Measurements from ENCODE around the gene VAMP7.
A peak's percentile ranks its signal among the peaks of the same experiment; 100 is the strongest.
"Not testable (repeated sequence)": the region's sequence is repeated elsewhere in the genome, so short reads cannot be mapped to it uniquely, and the experiment has no call there.

Gene VAMP7, protein sequence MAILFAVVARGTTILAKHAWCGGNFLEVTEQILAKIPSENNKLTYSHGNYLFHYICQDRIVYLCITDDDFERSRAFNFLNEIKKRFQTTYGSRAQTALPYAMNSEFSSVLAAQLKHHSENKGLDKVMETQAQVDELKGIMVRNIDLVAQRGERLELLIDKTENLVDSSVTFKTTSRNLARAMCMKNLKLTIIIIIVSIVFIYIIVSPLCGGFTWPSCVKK

DNA sequence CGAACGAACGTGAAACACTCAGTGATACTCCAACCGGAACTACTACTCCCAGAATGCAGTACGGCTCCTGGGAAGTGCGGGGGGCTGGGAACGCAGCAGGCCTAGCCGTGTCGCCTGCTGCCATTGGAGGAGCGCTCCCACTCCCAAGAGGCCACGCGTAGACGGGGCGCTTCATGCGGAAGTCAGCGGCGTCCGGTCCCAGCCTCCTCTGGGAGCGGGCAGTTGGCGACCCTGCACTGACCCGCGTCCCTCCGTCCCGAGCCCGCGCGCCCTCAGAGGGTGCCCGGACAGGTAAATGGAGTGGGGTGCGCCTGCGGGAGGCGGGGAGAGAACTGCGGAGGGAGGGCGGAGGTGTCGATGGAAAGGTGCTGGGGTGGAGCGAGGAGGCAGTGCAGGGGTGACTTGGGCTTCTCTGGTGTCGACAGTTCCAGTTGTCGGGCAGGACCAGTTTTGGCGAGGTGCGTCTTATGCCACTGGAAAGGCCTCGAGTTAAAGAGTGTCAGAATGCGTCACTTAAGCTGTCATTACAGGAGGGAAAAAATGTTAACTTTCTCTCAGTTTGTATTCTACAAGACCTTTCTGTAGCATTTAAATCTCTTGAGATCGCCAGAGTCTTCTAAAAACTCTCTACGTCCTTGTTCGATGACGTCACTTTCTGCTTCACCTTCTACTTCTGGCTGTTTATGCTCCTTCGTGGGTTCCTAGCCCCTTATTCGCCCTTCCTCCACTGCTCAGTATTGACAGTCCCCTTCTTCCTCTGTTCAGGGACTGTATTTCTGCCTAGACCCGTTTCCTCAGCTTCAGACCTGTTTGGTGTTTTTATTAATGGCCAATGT lies at the start of gene VAMP7:
VAMP7 (plus strand) TSS at position 188 of the 836 bp plus-strand sequence. CDS start 8,122 bp downstream, outside the sequence.
- peak within 1 kb of the TSS; percentile 88 for H3K4me3 ChIP-seq (ENCODE audit: low read length)
- peak; percentile 92 for DNase-seq (ENCODE audit: low read depth)
- no peaks in the 10 kb centered on the region for H3K9me3 ChIP-seq (ENCODE audit: control insufficient read depth, low read length)
- H3K9ac ChIP-seq (ENCODE audit: low read length) = peak within 1 kb of the TSS; percentile 88
- H3K36me3 ChIP-seq (ENCODE audit: control insufficient read depth, insufficient read depth, low read length, severe bottlenecking) = no peaks in the 10 kb centered on the region
- no peaks in the 10 kb centered on the region for H3K27me3 ChIP-seq (replicated peaks; ENCODE audit: control insufficient read depth, insufficient read depth, low read length)
- H3K4me1 ChIP-seq (ENCODE audit: control insufficient read depth, insufficient read depth, low read length) = peaks cover 6% of the 10 kb centered on the region

DNA sequence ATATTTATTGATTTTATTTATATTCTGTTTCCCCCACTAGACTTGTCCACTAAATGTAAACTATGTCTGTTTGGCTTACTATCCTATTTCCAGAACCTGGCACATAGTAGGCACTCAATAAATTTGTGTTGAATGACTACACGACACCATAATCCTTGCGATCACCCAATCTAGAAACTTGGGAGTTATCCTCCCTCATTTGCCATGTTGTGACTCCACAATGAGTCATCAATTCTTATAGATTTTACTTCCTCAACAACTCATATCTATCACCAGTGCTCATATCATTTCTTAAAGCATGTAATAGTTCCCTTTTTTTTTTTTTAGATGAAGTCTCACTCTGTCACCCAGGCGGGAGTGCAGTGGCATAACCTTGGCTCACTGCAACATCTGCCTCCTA lies 39.9 kb upstream of the VAMP7 start:
- H3K36me3 ChIP-seq (ENCODE audit: control insufficient read depth, insufficient read depth, low read length, severe bottlenecking) = no peaks in the 10 kb centered on the region
- no peak overlapping the region for H3K9ac ChIP-seq (ENCODE audit: low read length)
- DNase-seq (ENCODE audit: low read depth) = no peak
- H3K27me3 ChIP-seq (replicated peaks; ENCODE audit: control insufficient read depth, insufficient read depth, low read length) = no peaks in the 10 kb centered on the region
- H3K9me3 ChIP-seq (ENCODE audit: control insufficient read depth, low read length) = no peaks in the 10 kb centered on the region
- H3K4me3 ChIP-seq (ENCODE audit: low read length) = no peak overlapping the region
- peaks cover 3% of the 10 kb centered on the region for H3K4me1 ChIP-seq (ENCODE audit: control insufficient read depth, insufficient read depth, low read length)

DNA sequence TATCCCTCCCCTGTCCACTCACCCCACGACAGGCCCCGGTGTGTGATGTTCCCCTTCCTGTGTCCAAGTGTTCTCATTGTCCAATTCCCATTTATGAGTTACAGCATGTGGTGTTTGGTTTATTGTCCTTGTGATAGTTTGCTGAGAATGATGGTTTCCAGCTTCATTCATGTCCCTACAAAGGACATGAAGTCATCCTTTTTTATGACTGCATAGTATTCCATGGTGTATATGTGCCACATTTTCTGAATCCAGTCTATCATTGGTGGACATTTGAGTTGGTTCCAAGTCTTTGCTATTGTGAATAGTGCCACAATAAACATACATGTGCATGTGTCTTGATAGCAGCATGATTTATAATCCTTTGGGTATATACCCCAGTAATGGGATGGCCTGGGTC lies 29.4 kb upstream of the VAMP7 start:
- not testable (repeated sequence) for H3K27me3 ChIP-seq (replicated peaks; ENCODE audit: control insufficient read depth, insufficient read depth, low read length); H3K36me3 ChIP-seq (ENCODE audit: control insufficient read depth, insufficient read depth, low read length, severe bottlenecking); H3K4me3 ChIP-seq (ENCODE audit: low read length); DNase-seq (ENCODE audit: low read depth); H3K9ac ChIP-seq (ENCODE audit: low read length); H3K9me3 ChIP-seq (ENCODE audit: control insufficient read depth, low read length); H3K4me1 ChIP-seq (ENCODE audit: control insufficient read depth, insufficient read depth, low read length)

DNA sequence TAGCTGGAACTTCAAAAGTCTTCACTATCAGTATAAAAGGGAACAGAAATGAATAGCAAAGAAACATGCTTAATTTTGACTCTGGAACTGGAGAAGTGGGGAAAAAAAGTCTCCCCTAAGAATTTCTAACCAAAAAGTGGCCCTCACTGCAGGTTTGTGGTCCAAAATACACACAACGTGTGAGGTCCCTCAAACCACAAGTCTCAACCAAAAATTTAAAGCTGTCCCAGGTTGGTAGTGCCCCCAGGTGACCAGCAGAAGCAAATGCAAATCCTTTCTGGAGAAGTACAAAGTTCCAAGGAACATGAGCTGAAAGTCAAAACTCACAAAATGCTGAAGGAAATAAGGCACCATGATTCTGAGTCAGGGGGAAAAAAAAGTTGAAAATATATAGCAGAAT lies 23.6 kb upstream of the VAMP7 start:
- Histone ChIP-seq H3K9ac (ENCODE audit: low read length) (no peak overlapping the region), H3K36me3 (ENCODE audit: control insufficient read depth, insufficient read depth, low read length, severe bottlenecking) (no peaks in the 10 kb centered on the region), H3K27me3 (replicated peaks; ENCODE audit: control insufficient read depth, insufficient read depth, low read length) (no peaks in the 10 kb centered on the region), H3K9me3 (ENCODE audit: control insufficient read depth, low read length) (no peaks in the 10 kb centered on the region), H3K4me3 (ENCODE audit: low read length) (no peak overlapping the region), H3K4me1 (ENCODE audit: control insufficient read depth, insufficient read depth, low read length) (no peaks in the 10 kb centered on the region)
- DNase-seq (ENCODE audit: low read depth) = peak; percentile 21

DNA sequence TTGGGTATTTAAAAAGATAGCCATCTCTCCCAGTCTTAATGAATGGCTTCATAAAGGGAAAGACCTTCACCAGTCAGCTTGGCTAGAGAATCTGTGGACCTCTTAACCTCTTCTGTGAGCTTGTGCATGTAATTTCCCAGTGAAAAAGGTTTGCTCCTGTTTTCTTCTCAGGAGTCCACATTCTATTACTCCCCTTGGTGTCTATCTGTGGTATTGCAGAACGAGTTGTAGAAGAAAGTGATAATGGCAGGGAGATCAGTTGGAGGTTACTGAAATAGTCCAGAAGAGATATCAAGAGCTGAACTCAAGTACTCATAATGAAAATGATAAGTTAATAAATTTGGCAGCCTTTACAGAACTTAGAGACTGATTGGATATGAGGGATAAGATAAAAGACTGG lies 16.5 kb upstream of the VAMP7 start:
- Histone ChIP-seq H3K27me3 (replicated peaks; ENCODE audit: control insufficient read depth, insufficient read depth, low read length) (no peaks in the 10 kb centered on the region), H3K36me3 (ENCODE audit: control insufficient read depth, insufficient read depth, low read length, severe bottlenecking) (no peaks in the 10 kb centered on the region), H3K4me1 (ENCODE audit: control insufficient read depth, insufficient read depth, low read length) (no peaks in the 10 kb centered on the region), H3K4me3 (ENCODE audit: low read length) (no peak overlapping the region), H3K9me3 (ENCODE audit: control insufficient read depth, low read length) (peaks cover 11% of the 10 kb centered on the region), H3K9ac (ENCODE audit: low read length) (no peak overlapping the region)
- DNase-seq (ENCODE audit: low read depth) = no peak

DNA sequence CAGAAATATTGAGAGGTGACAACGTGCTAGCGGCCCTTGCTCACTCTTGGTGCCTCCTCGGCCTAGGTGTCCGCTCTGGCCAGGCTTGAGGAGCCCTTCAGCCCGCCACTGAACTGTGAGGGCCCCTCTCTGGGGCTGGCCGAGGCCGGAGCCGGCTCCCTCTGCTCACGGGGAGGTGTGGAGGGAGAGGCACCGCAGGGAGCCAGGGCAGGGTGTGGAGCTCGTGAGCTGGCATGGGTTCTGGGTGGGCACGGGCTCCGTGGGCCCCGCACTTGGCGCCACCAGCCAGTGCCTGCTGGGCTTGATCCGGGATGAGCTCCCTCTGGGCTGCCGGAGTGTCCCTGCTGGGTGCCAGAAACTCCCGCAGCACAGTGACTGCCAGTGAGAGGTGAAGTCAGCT lies 16.0 kb upstream of the VAMP7 start:
- no peaks in the 10 kb centered on the region for H3K27me3 ChIP-seq (replicated peaks; ENCODE audit: control insufficient read depth, insufficient read depth, low read length)
- H3K36me3 ChIP-seq (ENCODE audit: control insufficient read depth, insufficient read depth, low read length, severe bottlenecking) = no peaks in the 10 kb centered on the region
- H3K4me1 ChIP-seq (ENCODE audit: control insufficient read depth, insufficient read depth, low read length) = no peaks in the 10 kb centered on the region
- H3K9me3 ChIP-seq (ENCODE audit: control insufficient read depth, low read length) = peaks cover 11% of the 10 kb centered on the region
- H3K9ac ChIP-seq (ENCODE audit: low read length) = no peak overlapping the region
- no peak for DNase-seq (ENCODE audit: low read depth)
- H3K4me3 ChIP-seq (ENCODE audit: low read length) = no peak overlapping the region

DNA sequence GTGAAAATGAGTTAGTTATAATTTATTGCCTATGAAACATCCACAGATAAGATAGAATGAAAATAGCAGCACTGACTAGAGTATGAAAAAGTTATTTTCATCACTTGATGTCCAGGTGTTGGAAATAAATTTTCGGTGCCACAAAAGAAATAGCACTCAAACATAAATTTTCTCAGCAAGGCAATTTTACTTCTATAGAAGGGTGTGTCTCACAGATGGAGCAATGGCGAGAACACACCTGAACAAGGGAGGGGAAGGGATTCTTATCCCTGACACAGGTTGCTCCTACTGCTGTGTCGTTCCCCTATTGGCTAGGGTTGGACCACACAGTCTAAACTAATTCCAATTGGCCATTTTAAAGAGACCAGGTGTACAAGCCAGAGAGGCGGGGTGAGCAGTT lies 13.3 kb upstream of the VAMP7 start:
- no peak overlapping the region for H3K9ac ChIP-seq (ENCODE audit: low read length)
- peaks cover 11% of the 10 kb centered on the region for H3K9me3 ChIP-seq (ENCODE audit: control insufficient read depth, low read length)
- H3K27me3 ChIP-seq (replicated peaks; ENCODE audit: control insufficient read depth, insufficient read depth, low read length) = no peaks in the 10 kb centered on the region
- no peaks in the 10 kb centered on the region for H3K36me3 ChIP-seq (ENCODE audit: control insufficient read depth, insufficient read depth, low read length, severe bottlenecking)
- H3K4me1 ChIP-seq (ENCODE audit: control insufficient read depth, insufficient read depth, low read length) = no peaks in the 10 kb centered on the region
- no peak overlapping the region for H3K4me3 ChIP-seq (ENCODE audit: low read length)
- DNase-seq (ENCODE audit: low read depth) = no peak

DNA sequence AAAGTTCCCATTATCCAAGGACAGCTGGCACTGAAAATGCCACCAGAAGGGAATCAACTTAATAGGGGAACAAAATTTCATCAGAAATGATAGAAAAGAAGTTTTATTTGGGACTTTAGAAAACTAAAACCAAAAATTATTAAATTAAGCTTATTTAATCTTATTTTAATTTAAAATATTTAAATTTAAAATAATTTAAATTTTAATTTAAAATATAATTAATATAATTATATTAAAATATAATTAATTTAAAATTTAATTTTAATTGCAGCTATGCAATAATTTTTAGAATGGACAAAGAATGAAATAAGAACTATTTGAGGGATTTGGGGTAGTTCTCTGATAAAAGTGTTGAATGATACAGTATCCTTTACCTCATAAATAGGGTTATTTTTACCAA lies 10.2 kb upstream of the VAMP7 start:
- Histone ChIP-seq H3K9ac (ENCODE audit: low read length) (no peak overlapping the region), H3K36me3 (ENCODE audit: control insufficient read depth, insufficient read depth, low read length, severe bottlenecking) (no peaks in the 10 kb centered on the region), H3K4me1 (ENCODE audit: control insufficient read depth, insufficient read depth, low read length) (no peaks in the 10 kb centered on the region), H3K4me3 (ENCODE audit: low read length) (no peak overlapping the region), H3K9me3 (ENCODE audit: control insufficient read depth, low read length) (peaks cover 11% of the 10 kb centered on the region), H3K27me3 (replicated peaks; ENCODE audit: control insufficient read depth, insufficient read depth, low read length) (no peaks in the 10 kb centered on the region)
- no peak for DNase-seq (ENCODE audit: low read depth)

DNA sequence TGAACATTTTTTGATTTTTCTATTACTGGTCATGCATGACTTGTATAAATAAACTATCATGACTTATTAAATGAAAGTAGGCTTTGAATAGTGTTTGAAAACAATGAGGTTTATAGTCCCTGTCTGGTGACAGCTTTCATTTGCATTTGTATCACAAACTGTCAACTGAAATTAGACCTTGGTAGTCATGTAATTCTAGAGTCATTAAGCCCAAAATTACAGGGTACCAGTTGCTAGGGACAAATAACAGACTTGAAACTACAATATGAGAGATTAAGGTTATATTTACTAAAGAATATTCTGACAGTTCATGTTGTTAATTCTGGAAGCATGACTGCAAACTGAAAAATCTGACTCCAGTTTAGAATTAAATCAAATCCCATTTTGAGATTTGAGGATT lies 9.2 kb upstream of the VAMP7 start:
- no peak for DNase-seq (ENCODE audit: low read depth)
- Histone ChIP-seq H3K4me1 (ENCODE audit: control insufficient read depth, insufficient read depth, low read length) (no peaks in the 10 kb centered on the region), H3K27me3 (replicated peaks; ENCODE audit: control insufficient read depth, insufficient read depth, low read length) (no peaks in the 10 kb centered on the region), H3K9ac (ENCODE audit: low read length) (no peak overlapping the region), H3K4me3 (ENCODE audit: low read length) (no peak overlapping the region), H3K9me3 (ENCODE audit: control insufficient read depth, low read length) (peaks cover 10% of the 10 kb centered on the region), H3K36me3 (ENCODE audit: control insufficient read depth, insufficient read depth, low read length, severe bottlenecking) (no peaks in the 10 kb centered on the region)

DNA sequence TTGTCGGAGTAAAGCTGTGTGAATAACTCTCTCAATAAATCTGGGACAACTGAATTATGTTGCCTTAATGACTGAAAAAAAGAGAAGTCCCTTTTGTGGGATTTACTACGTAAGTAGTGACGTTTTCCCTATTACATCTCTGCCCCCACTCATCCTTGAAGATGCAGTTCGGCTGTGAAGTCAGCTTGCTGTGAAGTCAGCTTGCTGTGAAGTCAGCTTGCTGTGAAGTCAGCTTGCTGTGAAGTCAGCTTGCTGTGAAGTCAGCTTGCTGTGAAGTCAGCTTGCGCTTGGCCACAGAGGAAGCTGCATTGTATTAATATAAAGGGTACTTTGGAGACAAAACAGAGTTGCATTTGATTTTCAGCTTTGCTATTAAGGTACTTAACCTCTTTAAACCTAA lies 8.0 kb upstream of the VAMP7 start:
- no peak overlapping the region for H3K4me3 ChIP-seq (ENCODE audit: low read length)
- no peak for DNase-seq (ENCODE audit: low read depth)

DNA sequence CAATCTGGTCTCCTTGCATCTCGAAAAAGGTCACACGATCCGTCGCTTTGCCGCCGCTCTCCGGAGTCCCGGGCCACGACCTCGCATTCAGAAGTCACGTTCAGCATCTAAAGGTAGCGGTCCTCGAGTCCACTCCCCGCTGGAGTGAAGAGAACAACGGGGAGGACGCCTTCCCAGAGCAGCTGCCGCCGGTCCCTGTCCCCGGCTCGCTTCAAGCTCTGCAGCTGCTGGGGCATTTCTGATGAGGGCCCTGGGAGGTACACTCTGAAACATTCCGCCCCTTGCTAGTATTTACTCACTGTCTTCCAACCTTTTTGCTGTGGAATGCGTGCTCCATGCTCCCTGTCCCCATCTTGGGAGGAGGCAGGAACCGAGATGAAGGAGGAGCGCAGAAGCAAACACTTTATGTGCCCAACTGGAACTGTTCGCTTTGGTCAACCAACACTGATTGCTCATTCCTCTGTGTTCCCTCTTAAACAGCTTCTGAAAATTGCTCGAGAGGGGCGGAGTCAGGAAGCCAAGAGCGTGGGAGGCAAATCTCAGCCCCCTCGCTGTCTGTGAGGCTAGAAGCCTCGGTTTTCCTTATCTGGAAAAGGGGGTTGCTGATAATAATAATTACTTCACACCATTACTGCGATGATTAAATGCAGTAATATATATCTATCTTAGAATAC lies 6.4 kb upstream of the VAMP7 start:
- Histone ChIP-seq H3K9ac (ENCODE audit: low read length) (no peak overlapping the region), H3K36me3 (ENCODE audit: control insufficient read depth, insufficient read depth, low read length, severe bottlenecking) (no peaks in the 10 kb centered on the region), H3K4me3 (ENCODE audit: low read length) (peak overlapping the region; percentile 58), H3K4me1 (ENCODE audit: control insufficient read depth, insufficient read depth, low read length) (no peaks in the 10 kb centered on the region), H3K9me3 (ENCODE audit: control insufficient read depth, low read length) (no peaks in the 10 kb centered on the region), H3K27me3 (replicated peaks; ENCODE audit: control insufficient read depth, insufficient read depth, low read length) (no peaks in the 10 kb centered on the region)
- DNase-seq (ENCODE audit: low read depth) = no peak

More for the DNA sequence above, 8.0 kb upstream of the VAMP7 start:
- H3K9ac ChIP-seq (ENCODE audit: low read length) = no peak overlapping the region
- H3K27me3 ChIP-seq (replicated peaks; ENCODE audit: control insufficient read depth, insufficient read depth, low read length) = no peaks in the 10 kb centered on the region
- no peaks in the 10 kb centered on the region for H3K9me3 ChIP-seq (ENCODE audit: control insufficient read depth, low read length)
- no peaks in the 10 kb centered on the region for H3K4me1 ChIP-seq (ENCODE audit: control insufficient read depth, insufficient read depth, low read length)
- H3K36me3 ChIP-seq (ENCODE audit: control insufficient read depth, insufficient read depth, low read length, severe bottlenecking) = no peaks in the 10 kb centered on the region

Data from adipocyte (in vitro differentiated cells).